Measurements from ENCODE around the gene OR51V1.

DNA sequence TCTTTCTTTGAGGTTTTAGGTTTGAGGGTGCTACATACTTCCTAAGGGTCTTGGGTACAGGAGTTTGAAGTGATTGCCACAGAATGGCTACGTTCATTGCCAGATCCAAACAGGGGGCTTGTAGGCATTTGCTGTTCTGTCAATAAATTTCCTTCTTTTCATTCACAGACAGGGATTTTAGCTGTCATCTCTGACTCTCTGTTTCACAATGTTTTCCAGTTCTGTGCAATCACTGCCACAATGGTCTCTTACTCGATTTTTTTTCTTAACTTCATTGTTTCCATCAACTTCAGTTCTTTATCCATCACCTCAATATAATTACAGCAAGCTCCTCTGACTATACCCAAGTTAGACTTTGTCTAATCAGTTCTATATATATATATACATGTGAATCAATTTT lies 40.0 kb upstream of the OR51V1 start:
- TF ChIP-seq CTCF (IDR thresholded peaks at IDR 0.05): no peak
- no peak for TF ChIP-seq ZFX (IDR thresholded peaks at IDR 0.05; ENCODE audit: borderline replicate concordance)
